Lower leg skin (tissue), 4 donors: ENCODE results near the gene SCRN3. TPM values are rescaled to one million over a fixed set of nuclear protein-coding genes. Genes with fewer than 3 reads are reported as not detected.
"Not testable (repeated sequence)": the region's sequence is repeated elsewhere in the genome, so short reads cannot be mapped to it uniquely, and the experiment has no call there.

Source experiments
- DNase-seq, 2 donors: peaks; one replicate each; pipeline ENCODE4 v3.0.0-alpha.2; 2019; ENCODE audit warnings: low spot score in 2 of 2
- H3K4me3 ChIP-seq: fragments of 200-600 bp; sonication (generic); 2 replicates; pipeline ENCODE4 v1.5.1; 2017; ENCODE audit warnings: mild to moderate bottlenecking, low read depth; ENCODE audit not compliant: poor library complexity, severe bottlenecking
- POLR2A ChIP-seq, 2 donors: fragments of 450-650 bp; IDR thresholded peaks; one replicate each; pipeline ENCODE4 v1.6.1; 2016 to 2017; ENCODE audit warnings: antibody characterized with exemption in 2 of 2, mild to moderate bottlenecking in 1 of 2, moderate library complexity in 1 of 2
- WGBS, 2 donors: methylation state at CpG; one replicate each; pipeline ENCODE4 v1.1.5; 2018; 5-methylcytosine and 5-hydroxymethylcytosine counted together
- intact Hi-C: fragments of 100-400 bp; cut with DNase I; formaldehyde crosslinking; loops from one replicate; pipeline ENCODE4 v1.15.0; 2023; ENCODE audit warnings: low total_unique reads
- total RNA-seq, 4 donors: library from RNA; depleted of rRNA; stranded (reverse); fragments of >200 nt; gene quantifications; one replicate each; pipeline ENCODE4 v1.1.0, GENCODE V29; 2016
- TF ChIP-seq, protein P1 (sequence below), 3 donors: fragments of 450-650 bp; IDR thresholded peaks; one replicate each; pipeline ENCODE4 v1.5.1; 2016; ENCODE audit warnings: antibody characterized with exemption in 3 of 3, mild to moderate bottlenecking in 3 of 3, moderate library complexity in 2 of 3

SCRN3 gene
- total RNA-seq, 4 donors from 2014 or later: 10.1 to 14.3 (median 12.9) TPM

- intact Hi-C loops: no loop called here
- DNase-seq: no peak
- WGBS, 2 donors: 85 to 93% methylated on average over 1 of the region's 1 CpG
Measured at GRCh38 chr2:174362949-174363348, 32.6 kb upstream of the SCRN3 start.

DNA sequence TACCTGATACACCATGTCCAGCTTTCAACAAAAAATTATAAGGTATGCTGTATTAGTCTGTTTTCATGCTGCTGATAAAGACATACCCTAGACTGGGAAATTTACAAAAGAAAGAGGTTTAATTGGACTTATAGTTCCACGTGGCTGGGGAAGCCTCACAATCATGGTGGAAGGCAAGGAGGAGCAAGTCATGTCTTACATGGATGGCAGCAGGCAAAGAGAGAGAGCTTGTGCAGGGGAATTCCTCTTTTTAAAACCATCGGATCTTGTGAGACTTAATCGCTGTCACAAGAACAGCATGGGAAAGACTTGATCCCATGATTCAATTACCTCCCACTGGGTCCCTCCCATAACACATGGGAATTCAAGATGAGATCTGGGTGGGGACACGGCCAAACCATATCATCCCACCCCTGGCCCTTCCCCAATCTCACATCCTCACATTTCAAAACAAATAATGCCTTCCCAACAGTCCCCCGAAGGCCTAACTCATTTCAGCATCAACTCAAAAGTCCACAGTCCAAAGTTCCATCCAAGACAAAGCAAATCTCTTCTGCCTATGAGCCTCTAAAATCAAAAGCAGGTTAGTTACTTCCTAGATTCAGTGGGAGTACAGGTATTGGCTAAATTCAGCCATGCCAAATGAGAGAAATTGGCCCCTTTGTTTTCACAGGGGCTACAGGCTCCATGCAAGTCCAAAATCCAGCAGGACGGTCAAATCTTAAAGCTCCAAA, 31.9 kb upstream of the SCRN3 start:
- DNase-seq, intact Hi-C loops: not testable (repeated sequence)
- WGBS, 2 donors: 94 to 95% methylated on average over 6 of the region's 6 CpGs

More at GRCh38 chr2:174362949-174363348, 32.6 kb upstream of the SCRN3 start:
- H3K4me3 ChIP-seq: no peak overlapping the region
- TF ChIP-seq, protein P1, sequence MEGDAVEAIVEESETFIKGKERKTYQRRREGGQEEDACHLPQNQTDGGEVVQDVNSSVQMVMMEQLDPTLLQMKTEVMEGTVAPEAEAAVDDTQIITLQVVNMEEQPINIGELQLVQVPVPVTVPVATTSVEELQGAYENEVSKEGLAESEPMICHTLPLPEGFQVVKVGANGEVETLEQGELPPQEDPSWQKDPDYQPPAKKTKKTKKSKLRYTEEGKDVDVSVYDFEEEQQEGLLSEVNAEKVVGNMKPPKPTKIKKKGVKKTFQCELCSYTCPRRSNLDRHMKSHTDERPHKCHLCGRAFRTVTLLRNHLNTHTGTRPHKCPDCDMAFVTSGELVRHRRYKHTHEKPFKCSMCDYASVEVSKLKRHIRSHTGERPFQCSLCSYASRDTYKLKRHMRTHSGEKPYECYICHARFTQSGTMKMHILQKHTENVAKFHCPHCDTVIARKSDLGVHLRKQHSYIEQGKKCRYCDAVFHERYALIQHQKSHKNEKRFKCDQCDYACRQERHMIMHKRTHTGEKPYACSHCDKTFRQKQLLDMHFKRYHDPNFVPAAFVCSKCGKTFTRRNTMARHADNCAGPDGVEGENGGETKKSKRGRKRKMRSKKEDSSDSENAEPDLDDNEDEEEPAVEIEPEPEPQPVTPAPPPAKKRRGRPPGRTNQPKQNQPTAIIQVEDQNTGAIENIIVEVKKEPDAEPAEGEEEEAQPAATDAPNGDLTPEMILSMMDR (IDR thresholded peaks at IDR 0.05): no peak
- no peak for TF ChIP-seq POLR2A (IDR thresholded peaks at IDR 0.05)

GRCh38 chr2:174364628-174365027, 30.9 kb upstream of the SCRN3 start:
- intact Hi-C loops: no loop called here
- DNase-seq: no peak
- WGBS, 2 donors: 100% methylated on average over 2 of the region's 2 CpGs
- no peak overlapping the region for H3K4me3 ChIP-seq
- TF ChIP-seq POLR2A (IDR thresholded peaks at IDR 0.05): no peak
- TF ChIP-seq, protein P1 (IDR thresholded peaks at IDR 0.05): no peak

More for the DNA sequence above, 31.9 kb upstream of the SCRN3 start:
- H3K4me3 ChIP-seq: not testable (repeated sequence)

DNA sequence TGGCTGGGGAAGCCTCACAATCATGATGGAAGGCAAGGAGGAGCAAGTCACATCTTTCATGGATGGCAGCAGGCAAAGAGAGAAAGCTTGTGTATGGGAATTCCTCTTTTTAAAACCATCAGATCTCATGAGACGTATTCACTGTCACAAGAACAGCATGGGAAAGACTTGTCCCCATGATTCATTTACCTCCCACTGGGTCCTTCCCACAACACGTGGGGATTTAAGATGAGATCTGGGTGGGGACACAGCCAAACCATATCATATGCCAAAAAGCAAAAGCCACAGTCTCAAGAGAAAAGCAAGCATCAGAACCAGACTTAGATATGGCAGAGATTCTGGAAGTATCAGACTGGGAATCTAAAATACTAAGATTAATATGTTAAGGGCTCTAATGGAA, 30.0 kb upstream of the SCRN3 start:
- intact Hi-C loops: no loop called here
- TF ChIP-seq, protein P1 (IDR thresholded peaks at IDR 0.05): no peak
- no peak for TF ChIP-seq POLR2A (IDR thresholded peaks at IDR 0.05)
- WGBS, 2 donors: 71 to 73% methylated on average over 2 of the region's 2 CpGs

DNA sequence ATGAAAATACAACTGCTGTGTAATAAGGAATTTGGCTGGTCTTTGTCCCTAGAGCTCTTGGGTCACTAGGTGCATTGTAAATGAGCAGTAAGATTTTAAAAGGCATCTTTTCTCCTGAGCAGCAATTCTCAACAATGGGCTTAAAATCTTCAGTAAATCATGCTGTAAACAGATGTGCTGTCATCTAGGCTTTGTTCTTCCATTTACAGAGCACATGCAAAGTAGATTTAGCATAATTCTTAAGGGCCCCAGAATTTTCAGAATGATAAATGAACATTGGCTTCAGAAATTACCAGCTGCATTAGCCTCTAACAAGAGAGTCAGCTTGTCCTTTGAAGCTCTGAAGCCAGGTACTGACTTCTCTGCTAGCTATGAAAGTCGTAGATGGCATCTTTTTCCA, 26.8 kb upstream of the SCRN3 start:
- no peak for TF ChIP-seq POLR2A (IDR thresholded peaks at IDR 0.05)
- TF ChIP-seq, protein P1 (IDR thresholded peaks at IDR 0.05): no peak
- no peak for DNase-seq
- intact Hi-C loops: no loop called here
- WGBS, 2 donors: 85 to 93% methylated on average over 1 of the region's 1 CpG
- no peak overlapping the region for H3K4me3 ChIP-seq

More for the DNA sequence above, 30.0 kb upstream of the SCRN3 start:
- H3K4me3 ChIP-seq: no peak overlapping the region
- no peak for DNase-seq

DNA sequence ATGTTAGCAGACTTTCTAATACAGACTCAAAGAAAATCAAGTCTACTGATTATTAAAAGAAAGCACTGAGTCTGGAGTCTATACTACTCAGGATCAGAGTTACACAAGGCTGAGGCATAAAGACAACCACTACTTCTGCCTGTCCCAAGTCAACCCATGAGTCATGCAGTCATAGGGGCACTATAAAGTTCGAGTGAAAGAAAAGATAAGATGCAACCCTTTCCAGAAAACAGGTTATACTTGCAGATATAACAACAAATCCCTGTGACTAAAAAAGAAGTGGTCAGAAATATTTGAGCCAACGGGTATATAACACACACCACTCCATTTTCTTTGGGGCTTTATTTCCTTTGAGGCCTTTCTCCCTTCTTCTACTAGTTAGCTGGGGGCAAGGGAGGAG, 18.6 kb upstream of the SCRN3 start:
- H3K4me3 ChIP-seq: no peak overlapping the region
- 88 to 94% methylated on average over 2 of the region's 2 CpGs for WGBS, 2 donors
- no peak for TF ChIP-seq POLR2A (IDR thresholded peaks at IDR 0.05)
- TF ChIP-seq, protein P1 (IDR thresholded peaks at IDR 0.05): no peak
- no peak for DNase-seq
- intact Hi-C loops: no loop called here
